GM19395 (cell line): ENCODE data around the gene PTPRJ.

Experiments
- ATAC-seq: cut with Tn5 transposase; IDR thresholded peaks from one replicate; pipeline ENCODE4 v1.9.1; 2021; ENCODE audit warnings: mild to moderate bottlenecking, moderate library complexity; ENCODE audit not compliant: unreplicated experiment

Gene PTPRJ

GRCh38 chr11:47992959-47993820, 12.8 kb downstream of the PTPRJ start:
- ATAC-seq: no peak

- no peak for ATAC-seq
These were observed 14.1 kb downstream of the PTPRJ start for GRCh38 chr11:47994417-47994816.

GRCh38 chr11:47995360-47995769, 15.0 kb downstream of the PTPRJ start:
- no peak for ATAC-seq

GRCh38 chr11:47997063-47998053, 17.0 kb downstream of the PTPRJ start:
- ATAC-seq: no peak

GRCh38 chr11:47998345-47998732, 18.0 kb downstream of the PTPRJ start:
- no peak for ATAC-seq

- ATAC-seq: no peak
These were observed 18.5 kb downstream of the PTPRJ start for GRCh38 chr11:47998733-47999359.

GRCh38 chr11:48000432-48000831, 20.1 kb downstream of the PTPRJ start:
- no peak for ATAC-seq

GRCh38 chr11:48001438-48002021, 21.2 kb downstream of the PTPRJ start:
- ATAC-seq: peak; percentile 81

- ATAC-seq: no peak
These were observed 22.2 kb downstream of the PTPRJ start for GRCh38 chr11:48002561-48002960.

GRCh38 chr11:48003926-48004325, 23.6 kb downstream of the PTPRJ start:
- no peak for ATAC-seq

GRCh38 chr11:48004456-48004855, 24.1 kb downstream of the PTPRJ start:
- no peak for ATAC-seq

- no peak for ATAC-seq
These were observed 24.8 kb downstream of the PTPRJ start for GRCh38 chr11:48005136-48005535.

- ATAC-seq: no peak
These were observed 25.5 kb downstream of the PTPRJ start for GRCh38 chr11:48005831-48006270.

- peak; percentile 62 for ATAC-seq
These were observed 26.1 kb downstream of the PTPRJ start for GRCh38 chr11:48006301-48006992.

GRCh38 chr11:48007677-48008076, 27.3 kb downstream of the PTPRJ start:
- no peak for ATAC-seq

- ATAC-seq: peak; percentile 32
These were observed 28.6 kb downstream of the PTPRJ start for GRCh38 chr11:48008951-48009270.

GRCh38 chr11:48011102-48011797, 30.9 kb downstream of the PTPRJ start:
- ATAC-seq: no peak

- no peak for ATAC-seq
These were observed 31.5 kb downstream of the PTPRJ start for GRCh38 chr11:48011798-48012391.

- peak; percentile 72 for ATAC-seq
These were observed 33.0 kb downstream of the PTPRJ start for GRCh38 chr11:48013269-48013901.
